Measurements from ENCODE around the gene TMEM131L.
"Not testable (repeated sequence)": the region's sequence is repeated elsewhere in the genome, so short reads cannot be mapped to it uniquely, and the experiment has no call there.

Gene TMEM131L

DNA sequence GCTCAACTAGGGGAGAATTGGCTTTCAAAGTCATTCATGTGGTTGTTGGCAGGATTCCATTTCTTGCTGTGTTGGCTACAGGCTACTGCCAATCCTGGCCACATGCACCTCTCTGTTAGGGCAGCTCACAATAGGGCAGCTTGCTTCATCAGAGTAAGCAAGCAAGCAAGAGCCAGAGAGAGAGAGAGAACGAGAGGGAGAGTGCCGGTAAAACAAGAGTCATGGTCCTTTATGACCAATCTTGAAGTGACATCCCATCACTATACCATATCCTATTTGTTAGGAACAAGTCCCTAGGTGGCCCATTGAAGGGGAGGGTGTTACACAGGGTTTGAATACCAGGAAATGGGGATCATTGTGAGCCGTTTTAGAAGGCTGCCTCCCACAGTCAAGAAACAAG, 185.0 kb downstream of the TMEM131L start:
- DNase-seq (ENCODE audit: low read depth), result no peak

DNA sequence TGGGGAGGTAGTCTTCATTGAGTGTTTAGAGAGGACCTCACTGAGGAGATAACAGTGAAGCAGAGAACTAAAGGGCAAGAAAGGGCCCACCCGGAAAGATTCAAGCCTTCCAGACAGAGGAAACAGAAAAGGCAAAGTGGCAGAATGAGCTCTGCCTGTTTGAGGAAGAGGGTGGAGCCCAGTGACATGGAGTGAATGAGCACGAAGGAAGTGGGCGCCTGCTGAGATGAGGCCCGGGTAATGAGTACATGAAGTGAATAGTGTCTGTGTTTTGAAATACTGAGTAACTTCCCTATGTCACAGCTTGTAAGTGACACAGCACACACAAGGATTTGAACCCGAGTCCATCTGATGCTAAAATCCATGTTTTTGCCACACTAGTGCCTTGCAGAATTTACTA, 185.4 kb downstream of the TMEM131L start:
- DNase-seq (ENCODE audit: low read depth), result peak; percentile 20

- DNase-seq (ENCODE audit: low read depth), result no peak
Observed at GRCh38 chr4:153652051-153652784, 186.1 kb downstream of the TMEM131L start.

DNA sequence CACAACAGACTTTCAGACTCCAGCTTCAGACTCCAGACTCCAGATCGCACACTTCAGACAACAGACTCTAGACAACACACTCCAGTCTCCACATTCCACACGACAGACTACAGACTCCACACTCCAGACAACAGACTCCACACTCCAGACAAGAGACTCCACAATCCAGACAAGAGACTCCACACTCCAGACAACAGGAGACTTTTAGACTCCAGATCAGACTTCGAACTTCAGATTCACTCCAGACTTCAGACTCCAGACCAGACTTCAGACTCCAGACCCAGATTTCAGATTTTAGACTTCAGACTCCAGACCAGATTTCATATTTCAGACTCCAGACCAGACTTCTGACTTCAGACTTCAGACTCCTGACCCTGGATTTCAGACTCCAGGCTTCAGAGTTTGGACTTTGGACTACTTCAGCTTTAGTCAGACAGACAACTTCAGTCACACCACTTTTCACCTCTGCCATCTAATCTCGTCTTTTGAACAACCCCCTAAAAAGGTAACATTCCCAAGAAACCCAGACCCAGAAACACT, 188.9 kb downstream of the TMEM131L start:
- no peak for DNase-seq (ENCODE audit: low read depth)

- no peak for DNase-seq (ENCODE audit: low read depth)
Observed at GRCh38 chr4:153655928-153656327, 189.8 kb downstream of the TMEM131L start.

GRCh38 chr4:153661215-153661822, 195.2 kb downstream of the TMEM131L start:
- no peak for DNase-seq (ENCODE audit: low read depth)

DNA sequence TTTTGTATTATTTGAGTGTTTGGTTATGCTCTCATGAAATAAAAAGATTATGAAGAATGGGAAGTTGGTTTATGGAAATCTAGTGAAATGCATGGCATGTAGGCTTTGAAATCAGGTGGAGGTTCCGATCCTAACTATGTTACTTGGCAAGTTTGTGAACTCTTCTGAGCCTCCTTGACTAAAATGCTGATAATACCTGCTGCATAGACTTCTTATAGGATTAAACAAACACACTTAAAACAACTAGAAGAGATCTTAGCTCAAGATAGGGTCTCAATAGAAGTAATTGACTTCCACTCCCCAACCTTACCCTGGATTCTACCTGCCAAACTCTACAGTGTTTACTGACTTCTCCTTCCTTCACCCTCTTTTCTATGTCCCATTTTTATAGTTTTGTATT, 195.7 kb downstream of the TMEM131L start:
- no peak for DNase-seq (ENCODE audit: low read depth)

DNA sequence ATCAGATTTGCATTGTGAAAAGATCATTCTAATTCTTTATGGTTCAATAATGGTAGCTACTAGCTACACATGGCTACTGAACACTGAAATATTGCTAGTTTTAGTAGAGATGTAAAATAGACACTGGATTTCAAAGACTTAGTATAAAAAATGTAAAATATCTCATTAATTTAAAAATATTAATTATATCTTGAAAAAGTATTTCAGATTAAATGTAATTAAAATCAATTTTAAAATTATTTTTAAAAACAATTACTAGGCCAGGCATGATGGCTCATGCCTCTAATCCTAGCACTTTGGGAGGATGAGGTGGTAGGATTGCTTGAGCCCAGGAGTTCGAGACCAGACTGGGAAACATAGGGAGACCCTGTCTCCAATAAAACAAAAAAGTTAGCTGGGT, 197.5 kb downstream of the TMEM131L start:
- no peak for DNase-seq (ENCODE audit: low read depth)

DNA sequence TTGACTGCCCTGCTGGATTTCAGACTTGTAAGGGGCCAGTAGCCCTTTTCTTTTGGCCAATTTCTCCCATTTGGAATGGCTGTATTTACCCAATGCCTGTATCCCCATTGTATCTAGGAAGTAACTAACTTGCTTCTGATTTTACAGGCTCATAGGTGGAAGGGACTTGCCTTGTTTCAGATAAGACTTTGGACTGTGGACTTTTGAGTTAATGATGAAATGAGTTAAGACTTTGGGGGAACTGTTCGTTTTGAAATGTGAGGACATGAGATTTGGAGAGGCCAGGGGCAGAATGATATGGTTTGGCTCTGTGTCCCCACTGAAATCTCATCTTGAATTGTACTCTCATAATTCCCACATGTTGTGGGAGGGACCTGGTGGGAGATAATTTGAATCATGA, 200.3 kb downstream of the TMEM131L start:
- DNase-seq (ENCODE audit: low read depth), result not testable (repeated sequence)

GRCh38 chr4:153668647-153669046, 202.5 kb downstream of the TMEM131L start:
- no peak for DNase-seq (ENCODE audit: low read depth)

DNA sequence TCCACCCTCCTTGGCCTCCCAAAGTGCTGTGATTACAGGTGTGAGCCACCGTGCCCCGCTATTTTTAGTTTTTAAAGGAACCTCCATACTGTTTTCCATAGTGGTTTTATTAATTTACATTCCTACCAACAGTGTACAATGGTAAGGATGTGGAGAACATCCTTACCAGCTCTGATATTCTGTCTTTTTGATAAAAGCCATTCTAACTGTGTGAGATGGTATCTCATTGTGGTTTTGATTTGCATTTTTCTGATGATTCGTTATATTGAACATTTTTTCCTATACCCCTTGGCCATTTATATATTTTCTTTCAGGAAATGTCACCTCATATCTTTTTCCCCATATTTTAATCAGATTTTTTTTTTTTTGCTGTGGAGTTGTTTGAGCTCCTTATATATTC, 203.7 kb downstream of the TMEM131L start:
- no peak for DNase-seq (ENCODE audit: low read depth)

GRCh38 chr4:153676486-153676885, 210.3 kb downstream of the TMEM131L start:
- no peak for DNase-seq (ENCODE audit: low read depth)

DNA sequence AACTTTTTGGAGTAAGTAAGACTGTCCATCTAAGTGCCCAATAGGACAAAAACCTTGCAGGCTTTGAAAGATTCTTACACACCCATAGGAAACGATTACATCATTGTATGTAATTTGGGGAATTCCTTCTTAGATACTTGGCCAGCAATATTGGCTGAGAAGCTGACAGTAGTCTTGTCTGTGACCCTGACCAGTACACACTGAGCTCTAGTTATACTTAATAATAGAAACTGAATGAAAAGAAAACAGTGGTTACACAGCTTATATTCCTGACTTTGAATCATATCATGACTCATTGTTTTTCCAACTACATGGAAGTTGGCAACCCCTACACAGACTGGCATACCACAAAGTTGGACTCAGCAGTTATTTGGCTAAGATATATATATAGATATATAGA, 210.8 kb downstream of the TMEM131L start:
- no peak for DNase-seq (ENCODE audit: low read depth)

GRCh38 chr4:153679486-153679885, 213.3 kb downstream of the TMEM131L start:
- DNase-seq (ENCODE audit: low read depth), result no peak

DNA sequence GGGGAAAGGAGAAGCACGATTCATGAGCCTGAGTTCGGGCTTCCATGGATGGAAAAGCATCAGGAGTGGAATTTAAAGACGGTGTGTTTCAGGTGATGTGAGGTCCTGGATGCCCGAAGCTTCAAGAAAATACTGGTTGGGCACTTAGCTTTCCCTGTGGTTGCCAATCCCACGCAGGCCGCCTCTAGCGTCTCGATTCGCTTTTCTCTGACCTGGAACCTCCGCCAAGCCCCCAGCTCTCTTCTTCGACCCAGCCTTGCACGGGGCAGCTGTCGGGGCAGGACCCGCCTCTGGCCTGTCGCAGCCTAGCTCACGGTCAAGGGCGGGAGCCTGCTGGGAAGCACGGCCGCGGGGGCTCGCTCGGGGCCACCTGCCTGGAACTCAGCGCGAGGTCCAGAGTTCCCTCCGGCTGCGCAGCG, 217.6 kb downstream of the TMEM131L start:
- DNase-seq (ENCODE audit: low read depth), result no peak

- DNase-seq (ENCODE audit: low read depth), result peak; percentile 48
Observed at GRCh38 chr4:153684182-153684970, 218.2 kb downstream of the TMEM131L start, which contains the start of gene TLR2. Gene TLR2 (plus strand): TSS chr4:153684280. CDS start chr4:153702908, 18,628 bp downstream.

- no peak for DNase-seq (ENCODE audit: low read depth)
Observed at GRCh38 chr4:153684971-153685371, 218.8 kb downstream of the TMEM131L start.
